ENCODE data around the gene SZT2. TPM values are rescaled to one million over a fixed set of nuclear protein-coding genes. Genes with fewer than 3 reads are reported as not detected.
"Not testable (repeated sequence)": the region's sequence is repeated elsewhere in the genome, so short reads cannot be mapped to it uniquely, and the experiment has no call there.

Gene SZT2
- total RNA-seq, 1 experiment from 2014 or later = 7.1 TPM

DNA sequence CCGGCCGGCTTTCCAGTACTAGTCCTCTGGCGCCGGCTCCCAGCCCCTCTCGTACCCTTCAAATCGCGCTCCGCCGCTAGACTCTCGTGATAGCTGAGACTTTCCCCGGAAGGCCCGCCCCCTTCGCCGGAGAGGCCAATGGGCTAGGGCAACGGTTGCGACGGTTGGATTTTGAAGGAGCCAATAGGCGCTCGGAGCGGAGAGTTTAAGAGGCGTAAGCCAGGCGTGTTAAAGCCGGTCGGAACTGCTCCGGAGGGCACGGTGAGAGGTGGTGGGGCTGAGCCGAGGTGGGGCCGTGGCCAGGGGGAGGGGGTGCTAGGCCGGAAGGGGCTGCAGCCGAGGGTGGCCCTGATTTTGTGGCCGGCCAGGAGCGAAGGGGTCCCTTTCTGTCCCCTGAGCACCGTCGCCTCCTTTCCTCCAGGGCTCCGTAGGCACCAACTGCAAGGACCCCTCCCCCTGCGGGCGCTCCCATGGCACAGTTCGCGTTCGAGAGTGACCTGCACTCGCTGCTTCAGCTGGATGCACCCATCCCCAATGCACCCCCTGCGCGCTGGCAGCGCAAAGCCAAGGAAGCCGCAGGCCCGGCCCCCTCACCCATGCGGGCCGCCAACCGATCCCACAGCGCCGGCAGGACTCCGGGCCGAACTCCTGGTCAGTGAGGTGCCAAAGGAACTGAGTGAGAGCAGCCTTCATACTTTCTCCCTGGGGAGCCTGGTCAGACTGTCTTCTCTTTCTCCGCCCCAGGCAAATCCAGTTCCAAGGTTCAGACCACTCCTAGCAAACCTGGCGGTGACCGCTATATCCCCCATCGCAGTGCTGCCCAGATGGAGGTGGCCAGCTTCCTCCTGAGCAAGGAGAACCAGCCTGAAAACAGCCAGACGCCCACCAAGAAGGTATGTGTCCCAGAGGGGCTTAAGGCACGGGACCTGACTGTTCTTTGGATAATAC is 30.7 kb upstream of the SZT2 start, which contains the start of gene CDC20:
CDC20 (plus strand) TSS at position 236 of the 948 bp plus-strand sequence; CDS start at position 471, 235 bp downstream.
- in situ Hi-C loops (cut with HindIII; ENCODE audit: low pct_unique_long_range_greater_than_20kb, low sequenced_read_pairs) = no loop called here

DNA sequence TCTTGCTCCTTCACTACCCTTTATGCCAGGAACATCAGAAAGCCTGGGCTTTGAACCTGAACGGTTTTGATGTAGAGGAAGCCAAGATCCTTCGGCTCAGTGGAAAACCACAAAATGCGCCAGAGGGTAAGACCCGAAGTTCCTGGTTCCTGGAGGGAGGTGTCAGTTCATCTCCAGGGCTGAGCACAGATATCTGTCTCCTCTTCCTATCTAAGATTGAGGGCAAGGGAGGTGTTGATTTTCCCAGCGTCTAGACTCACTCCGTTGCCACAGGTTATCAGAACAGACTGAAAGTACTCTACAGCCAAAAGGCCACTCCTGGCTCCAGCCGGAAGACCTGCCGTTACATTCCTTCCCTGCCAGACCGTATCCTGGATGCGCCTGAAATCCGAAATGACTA is 30.0 kb upstream of the SZT2 start:
- no peak for DNase-seq (ENCODE audit: low read depth, low spot score)
- in situ Hi-C loops (cut with HindIII; ENCODE audit: low pct_unique_long_range_greater_than_20kb, low sequenced_read_pairs) = no loop called here

More for the DNA sequence above, 30.7 kb upstream of the SZT2 start, which contains the start of gene CDC20:
- DNase-seq (ENCODE audit: low read depth, low spot score) = peak; percentile 98

DNA sequence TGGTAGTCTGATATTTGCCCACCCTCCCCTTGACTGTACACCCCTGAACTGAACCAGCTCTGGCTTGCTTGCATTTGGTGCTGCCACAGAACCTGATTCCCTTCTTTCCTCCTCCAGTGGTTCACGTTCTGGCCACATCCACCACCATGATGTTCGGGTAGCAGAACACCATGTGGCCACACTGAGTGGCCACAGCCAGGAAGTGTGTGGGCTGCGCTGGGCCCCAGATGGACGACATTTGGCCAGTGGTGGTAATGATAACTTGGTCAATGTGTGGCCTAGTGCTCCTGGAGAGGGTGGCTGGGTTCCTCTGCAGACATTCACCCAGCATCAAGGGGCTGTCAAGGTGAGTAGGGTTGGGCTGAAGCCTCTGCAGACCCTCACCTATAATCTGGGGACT is 29.1 kb upstream of the SZT2 start:
- DNase-seq (ENCODE audit: low read depth, low spot score) = no peak
- in situ Hi-C loops (cut with HindIII; ENCODE audit: low pct_unique_long_range_greater_than_20kb, low sequenced_read_pairs) = no loop called here

DNA sequence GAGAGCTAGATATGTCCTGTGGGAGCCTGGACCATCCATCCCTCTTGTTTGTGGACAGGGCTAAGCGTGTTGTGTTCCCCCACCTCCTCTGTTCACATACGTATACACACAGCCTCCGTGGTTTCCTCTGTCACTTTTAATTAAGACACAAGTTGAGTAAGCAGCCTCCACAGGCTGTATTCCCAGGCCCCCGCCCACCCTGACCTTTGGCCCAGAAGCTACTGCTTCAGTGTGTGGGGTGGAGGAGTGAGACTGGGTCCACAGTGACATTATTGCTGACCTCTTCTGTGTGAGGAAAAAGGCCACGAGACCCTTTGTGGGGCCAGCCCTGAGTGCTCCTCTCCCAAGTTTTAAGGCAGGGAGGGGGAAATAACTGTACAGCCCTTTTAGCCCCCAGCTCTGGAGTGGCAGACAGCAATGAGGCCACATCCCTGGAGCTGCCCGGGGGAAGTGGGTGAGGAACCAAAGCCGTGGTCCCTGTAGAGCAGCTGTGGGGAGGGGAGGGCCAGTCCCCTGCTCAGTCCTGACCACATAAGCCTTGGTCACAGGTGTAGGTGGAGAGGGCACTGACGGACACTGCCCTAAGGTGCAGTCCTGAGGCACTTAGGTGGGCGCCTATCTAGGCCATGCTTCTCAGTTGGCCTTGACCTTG is 26.3 kb upstream of the SZT2 start:
- in situ Hi-C loops (cut with HindIII; ENCODE audit: low pct_unique_long_range_greater_than_20kb, low sequenced_read_pairs) = no loop called here
- DNase-seq (ENCODE audit: low read depth, low spot score) = no peak

DNA sequence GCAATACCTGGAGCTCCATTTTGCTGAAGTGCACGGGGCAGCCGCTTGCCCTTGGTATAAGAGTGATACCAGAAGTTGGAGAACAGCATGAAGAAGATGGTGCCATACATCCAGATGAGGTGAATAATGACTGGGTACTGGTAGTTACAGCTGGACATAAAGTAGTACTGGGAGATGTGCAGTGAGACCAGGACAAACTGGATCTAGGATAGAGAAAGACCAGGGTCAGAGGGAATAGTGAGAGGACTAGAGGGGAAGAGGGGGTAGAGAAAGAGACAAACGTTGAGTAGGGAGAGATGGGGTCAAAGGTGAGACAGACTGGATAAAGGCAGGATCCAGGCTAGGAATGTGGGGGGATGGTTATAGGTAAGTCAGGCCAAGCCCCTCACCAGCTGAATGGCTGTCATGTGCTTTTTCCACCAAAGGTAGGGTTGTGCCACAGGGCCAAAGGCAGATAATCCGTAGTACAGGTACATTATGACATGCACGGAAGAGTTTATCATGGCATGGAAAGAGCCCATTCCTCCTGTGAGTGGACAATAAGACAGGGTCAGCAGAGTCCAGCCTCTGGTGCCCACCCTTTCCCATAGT is 25.7 kb upstream of the SZT2 start:
- DNase-seq (ENCODE audit: low read depth, low spot score) = no peak
- in situ Hi-C loops (cut with HindIII; ENCODE audit: low pct_unique_long_range_greater_than_20kb, low sequenced_read_pairs) = no loop called here

DNA sequence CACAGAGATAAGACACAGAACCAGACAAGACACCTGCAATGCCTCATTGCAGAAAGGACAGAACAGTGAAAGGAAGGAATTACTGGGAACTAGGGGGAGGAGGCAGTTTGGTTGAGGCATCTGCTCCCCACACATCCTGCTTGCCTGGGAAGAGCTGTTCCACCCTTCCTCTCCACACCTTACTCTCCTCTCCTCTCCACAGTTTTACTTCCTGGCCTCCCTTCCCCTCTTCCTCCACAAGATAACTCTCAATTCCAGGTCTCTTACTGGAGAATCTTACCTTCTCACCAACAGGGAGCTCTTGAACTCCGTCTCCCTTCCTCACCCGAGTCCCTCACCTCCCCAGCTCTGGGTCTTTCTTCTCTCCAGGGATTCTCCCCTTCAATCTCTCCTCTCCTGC is 24.0 kb upstream of the SZT2 start:
- DNase-seq (ENCODE audit: low read depth, low spot score) = no peak
- in situ Hi-C loops (cut with HindIII; ENCODE audit: low pct_unique_long_range_greater_than_20kb, low sequenced_read_pairs) = no loop called here

DNA sequence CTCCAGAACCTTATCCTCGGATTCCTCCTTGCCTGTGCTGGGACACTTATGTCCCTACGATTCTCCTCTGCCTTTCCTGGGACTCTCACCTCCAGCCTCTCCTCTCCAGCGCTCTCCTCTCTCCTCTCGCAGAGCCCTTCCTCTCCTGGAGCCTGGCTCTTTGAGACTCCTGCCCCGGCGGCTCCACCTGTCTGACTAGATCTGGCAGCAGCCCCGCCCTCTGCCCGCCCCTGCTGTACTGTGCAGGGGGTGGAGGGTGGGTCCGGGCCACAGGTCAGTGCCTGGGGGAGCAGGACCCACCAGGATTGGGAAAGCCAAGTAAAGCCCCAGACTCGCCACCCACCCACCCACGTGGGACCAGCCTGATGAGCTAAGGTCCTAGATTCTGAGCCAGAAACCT is 23.5 kb upstream of the SZT2 start:
- in situ Hi-C loops (cut with HindIII; ENCODE audit: low pct_unique_long_range_greater_than_20kb, low sequenced_read_pairs) = no loop called here
- no peak for DNase-seq (ENCODE audit: low read depth, low spot score)

DNA sequence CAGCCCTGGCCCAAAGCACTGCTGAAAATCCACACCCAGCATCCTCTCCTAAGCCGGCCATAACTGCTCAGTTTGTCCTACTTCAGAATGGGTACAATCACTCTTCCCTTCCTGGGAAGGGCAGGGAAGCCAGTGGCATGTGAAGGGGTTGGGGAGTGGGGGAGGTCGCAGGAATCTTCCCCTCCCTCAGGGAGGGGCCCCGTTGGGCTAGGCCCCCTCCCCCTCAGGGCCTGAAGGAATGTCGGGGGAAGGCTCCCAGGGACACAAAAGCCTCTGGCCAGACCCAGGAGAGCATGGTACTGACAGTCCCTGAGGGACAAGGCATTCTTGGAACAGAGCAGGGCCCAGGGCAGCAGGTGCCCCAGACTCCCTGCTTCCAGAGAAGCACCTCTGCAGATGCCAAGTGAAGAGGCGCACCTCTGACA is 23.1 kb upstream of the SZT2 start:
- in situ Hi-C loops (cut with HindIII; ENCODE audit: low pct_unique_long_range_greater_than_20kb, low sequenced_read_pairs) = no loop called here
- no peak for DNase-seq (ENCODE audit: low read depth, low spot score)

DNA sequence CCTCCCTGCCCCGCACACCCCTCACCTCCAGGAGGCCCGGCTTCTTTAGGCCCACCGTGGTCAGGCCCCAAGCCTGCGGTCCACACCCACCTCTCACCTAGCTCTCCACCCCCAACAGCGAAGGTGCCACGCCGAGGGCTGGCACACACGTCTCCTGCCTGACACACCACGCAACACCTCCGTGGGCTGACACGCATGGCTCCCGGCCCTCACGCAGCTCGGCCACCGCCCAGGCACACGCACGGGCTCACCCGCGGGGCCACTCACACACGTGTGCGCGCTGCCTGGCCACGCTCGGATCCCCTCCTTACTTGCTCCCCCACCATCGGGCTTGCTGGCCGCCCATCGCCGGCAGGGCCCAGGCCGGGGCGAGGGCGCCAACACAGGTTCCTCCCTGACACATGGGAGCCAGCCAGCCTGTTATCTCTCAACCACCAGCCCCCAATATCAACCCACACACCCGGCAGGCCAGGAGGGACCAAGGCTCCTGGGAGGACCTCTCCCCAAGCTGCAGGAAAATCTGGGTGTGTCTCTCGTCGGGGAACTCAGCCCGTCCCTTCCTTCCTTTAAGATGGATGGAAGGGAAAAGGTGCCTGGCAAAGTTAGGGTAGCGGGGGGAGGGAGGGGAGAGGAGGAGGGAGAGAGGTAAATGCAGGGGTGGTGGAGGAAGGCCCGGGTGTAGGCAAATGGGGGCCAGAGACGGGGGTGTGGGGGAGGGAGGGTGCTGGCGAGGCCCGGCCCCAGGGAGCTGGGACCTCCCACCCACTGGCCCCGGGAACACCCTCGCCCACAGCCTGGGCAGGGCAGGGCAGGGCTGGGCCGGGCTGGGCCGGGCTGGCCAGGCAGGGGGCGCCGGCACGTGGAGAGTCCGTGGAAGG is 22.4 kb upstream of the SZT2 start:
- in situ Hi-C loops (cut with HindIII; ENCODE audit: low pct_unique_long_range_greater_than_20kb, low sequenced_read_pairs) = no loop called here
- peak; percentile 7 for DNase-seq (ENCODE audit: low read depth, low spot score)

DNA sequence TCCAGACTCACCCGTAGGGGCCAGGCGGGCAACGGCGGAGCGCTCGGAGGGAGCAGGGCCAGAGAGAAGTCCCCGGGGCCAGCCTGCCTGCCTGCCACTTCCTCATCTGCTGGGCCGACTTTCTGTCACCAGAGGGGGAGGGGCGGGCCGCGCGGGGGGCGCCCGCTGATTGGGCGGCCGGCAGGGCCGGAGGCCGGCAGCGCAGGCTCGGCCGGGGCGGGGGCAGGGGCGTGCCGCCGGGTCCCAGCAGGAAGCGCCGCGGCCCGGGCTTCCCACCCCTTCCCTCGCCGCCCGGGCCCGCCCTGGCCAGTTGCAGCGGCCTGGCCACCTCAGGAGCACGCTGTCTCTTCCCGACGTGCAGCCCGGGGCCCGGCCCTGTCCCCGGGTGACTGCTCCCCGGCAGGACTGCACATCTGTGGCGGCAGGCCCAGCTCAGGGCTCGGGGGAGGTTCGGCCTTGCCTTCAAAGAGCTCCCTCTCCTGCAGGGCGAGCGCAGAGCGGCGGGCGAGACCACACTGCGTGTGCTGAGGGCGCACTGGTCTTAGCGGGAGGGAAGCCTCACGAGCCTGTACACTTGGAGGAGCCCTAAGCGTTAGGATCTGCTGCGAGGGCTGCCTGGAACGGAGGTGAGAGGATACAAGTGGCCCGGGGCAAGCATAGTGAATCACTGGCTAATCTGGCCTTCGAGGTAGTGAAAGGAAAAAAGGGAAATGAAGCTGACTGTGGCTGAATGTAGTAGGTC is 21.6 kb upstream of the SZT2 start, which contains the start of gene ELOVL1:
ELOVL1 (minus strand) TSS at position 108 of the 742 bp plus-strand sequence. CDS start 2,402 bp downstream, outside the sequence.
- in situ Hi-C loops (cut with HindIII; ENCODE audit: low pct_unique_long_range_greater_than_20kb, low sequenced_read_pairs) = no loop called here
- DNase-seq (ENCODE audit: low read depth, low spot score) = peak; percentile 81

DNA sequence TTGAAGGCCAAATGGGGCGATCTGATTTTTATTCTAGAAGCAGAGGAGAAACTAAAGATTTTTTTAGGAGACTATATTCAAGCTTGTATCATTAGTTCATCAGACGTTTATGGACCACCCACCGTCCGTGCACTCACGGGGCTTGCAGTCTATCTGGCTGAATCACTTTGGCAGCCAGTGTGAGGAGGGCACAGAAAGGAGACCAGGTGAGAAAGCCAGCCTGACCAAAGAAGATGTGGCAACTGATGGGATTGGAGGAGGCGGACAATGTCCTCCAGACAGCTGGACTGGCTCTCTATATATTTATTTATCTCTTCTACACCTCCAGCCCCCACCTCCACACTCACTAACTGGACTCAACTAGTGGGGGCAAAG is 21.1 kb upstream of the SZT2 start:
- DNase-seq (ENCODE audit: low read depth, low spot score) = no peak
- in situ Hi-C loops (cut with HindIII; ENCODE audit: low pct_unique_long_range_greater_than_20kb, low sequenced_read_pairs) = no loop called here

DNA sequence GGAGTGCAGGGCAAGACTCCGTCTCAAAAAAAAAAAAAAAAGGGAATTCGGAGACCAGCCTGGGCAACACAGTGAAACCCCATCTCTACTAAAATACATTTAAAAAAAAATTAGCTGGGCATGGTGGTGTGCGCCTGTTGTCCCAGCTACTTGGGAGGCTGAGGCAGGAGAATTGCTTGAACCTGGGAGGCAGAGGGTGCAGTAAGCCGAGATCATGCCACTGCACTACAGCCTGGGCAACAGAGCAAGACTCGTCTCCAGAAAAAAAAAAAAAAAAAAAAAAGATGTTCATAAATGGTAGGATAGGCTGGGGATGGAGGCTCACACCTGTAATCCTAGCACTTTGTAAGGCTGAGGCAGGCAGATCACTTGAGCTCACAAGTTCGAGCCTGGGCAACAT is 19.9 kb upstream of the SZT2 start:
- DNase-seq (ENCODE audit: low read depth, low spot score); in situ Hi-C loops (cut with HindIII; ENCODE audit: low pct_unique_long_range_greater_than_20kb, low sequenced_read_pairs): not testable (repeated sequence)

DNA sequence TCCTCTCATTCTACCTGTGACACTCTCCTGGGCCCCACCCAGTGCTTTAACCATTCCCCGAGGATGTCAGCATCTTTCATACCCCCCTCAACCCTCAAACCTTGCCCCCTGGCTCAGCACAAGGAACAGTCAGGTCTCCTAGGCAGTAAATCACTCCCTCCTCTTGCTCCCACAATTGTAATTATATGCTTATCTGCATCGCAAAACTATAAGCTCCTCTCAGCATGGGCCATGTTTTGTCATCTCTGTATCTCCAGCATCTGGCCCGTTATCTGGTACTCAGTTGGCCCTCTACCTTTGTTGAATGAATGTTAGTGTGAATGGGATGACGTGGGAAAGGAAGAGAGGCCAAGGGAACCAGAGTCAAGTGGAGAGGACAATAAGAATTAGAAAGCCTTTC is 19.1 kb upstream of the SZT2 start:
- in situ Hi-C loops (cut with HindIII; ENCODE audit: low pct_unique_long_range_greater_than_20kb, low sequenced_read_pairs) = no loop called here
- no peak for DNase-seq (ENCODE audit: low read depth, low spot score)

DNA sequence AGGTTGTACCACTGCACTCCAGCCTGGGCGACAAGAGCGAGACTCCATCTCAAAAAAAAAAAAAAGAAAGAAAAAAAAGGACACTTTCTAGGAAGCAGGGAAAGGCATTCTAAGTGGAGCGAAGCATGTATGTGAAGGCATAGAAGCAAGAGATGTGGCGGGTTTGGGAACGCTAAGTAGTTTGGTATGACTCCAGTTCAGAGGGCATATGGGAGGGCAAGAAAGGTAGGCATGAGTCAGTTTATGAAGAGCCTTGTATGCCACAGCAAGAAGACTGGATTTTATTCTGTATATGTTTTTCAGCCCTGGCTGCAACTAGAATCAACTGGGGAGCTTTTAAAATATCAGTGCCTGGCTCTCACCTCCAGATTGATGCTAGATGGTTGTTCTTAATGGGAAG is 17.5 kb upstream of the SZT2 start:
- in situ Hi-C loops (cut with HindIII; ENCODE audit: low pct_unique_long_range_greater_than_20kb, low sequenced_read_pairs) = no loop called here
- no peak for DNase-seq (ENCODE audit: low read depth, low spot score)

DNA sequence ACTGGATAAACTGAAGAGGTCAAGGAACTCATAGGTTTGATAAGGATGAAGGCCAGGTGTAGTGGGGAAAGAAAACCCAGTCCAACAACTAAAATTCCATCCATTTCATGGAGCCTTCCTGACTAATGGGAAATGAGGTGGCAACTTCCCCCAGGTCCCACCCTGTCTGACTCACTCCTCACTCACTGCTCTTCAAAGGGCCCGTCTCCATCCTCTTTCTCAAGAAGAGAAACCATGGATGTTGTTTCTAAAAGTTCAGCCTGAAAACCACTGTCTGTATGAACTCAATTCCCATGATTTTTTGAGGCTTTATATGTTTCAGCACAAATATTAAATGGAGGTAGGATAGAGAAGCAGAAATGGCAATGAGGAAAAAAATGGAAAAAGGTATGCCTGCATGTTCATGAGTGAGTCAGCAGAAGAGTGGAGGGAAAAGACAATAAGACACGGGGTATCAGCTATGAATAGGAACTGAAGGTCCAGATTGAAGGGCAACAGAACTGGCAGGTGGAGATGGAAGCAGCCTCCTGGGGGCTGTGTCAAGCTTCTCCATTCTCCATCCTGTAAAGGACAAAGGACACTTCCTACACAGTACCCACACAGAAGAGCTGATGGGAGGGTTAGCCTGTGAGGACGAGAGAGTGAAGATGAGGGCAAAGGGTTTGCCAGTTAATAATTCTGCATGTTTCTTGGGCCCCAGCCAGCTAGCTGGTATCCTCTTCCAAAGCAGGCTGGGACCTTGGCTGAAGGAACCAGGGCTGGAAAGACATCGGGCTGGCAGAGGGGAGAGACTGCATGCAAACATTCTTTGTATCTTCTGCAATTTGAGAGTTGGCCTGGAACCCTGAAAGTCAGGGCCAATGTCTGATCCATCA is 16.4 kb upstream of the SZT2 start:
- DNase-seq (ENCODE audit: low read depth, low spot score) = no peak
- in situ Hi-C loops (cut with HindIII; ENCODE audit: low pct_unique_long_range_greater_than_20kb, low sequenced_read_pairs) = no loop called here

DNA sequence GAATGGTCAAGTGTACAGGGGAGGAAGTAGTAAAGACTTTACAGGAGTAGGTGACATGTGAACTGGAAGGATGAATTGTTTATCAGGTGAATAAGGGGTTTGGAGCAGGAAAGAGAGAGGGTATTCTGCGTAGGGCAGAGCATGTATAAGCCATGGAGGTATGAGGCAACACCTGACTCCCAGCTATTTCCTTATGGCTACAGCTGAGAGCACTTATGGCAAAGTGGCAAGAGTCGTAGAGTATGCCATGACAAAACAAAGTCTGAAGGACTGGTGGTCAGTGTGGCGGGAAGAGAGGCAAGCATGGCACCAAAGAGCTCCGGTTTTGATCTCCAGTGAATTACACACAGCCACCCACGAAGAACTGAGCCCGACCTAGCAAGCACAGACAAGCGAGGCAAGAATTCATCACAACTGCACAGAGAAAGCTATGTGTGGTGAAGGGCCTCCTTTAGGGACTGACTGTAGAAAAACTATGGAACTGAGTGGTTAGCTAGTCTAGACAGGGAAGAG is 12.9 kb upstream of the SZT2 start:
- in situ Hi-C loops (cut with HindIII; ENCODE audit: low pct_unique_long_range_greater_than_20kb, low sequenced_read_pairs) = no loop called here
- no peak for DNase-seq (ENCODE audit: low read depth, low spot score)
